ENCODE results near the gene MUC4. TPM values are rescaled to one million over a fixed set of nuclear protein-coding genes. Genes with fewer than 3 reads are reported as not detected.

MUC4 gene
- total RNA-seq, 2 donors from 2014 or later, result 0.35 to 2.3 TPM

DNA sequence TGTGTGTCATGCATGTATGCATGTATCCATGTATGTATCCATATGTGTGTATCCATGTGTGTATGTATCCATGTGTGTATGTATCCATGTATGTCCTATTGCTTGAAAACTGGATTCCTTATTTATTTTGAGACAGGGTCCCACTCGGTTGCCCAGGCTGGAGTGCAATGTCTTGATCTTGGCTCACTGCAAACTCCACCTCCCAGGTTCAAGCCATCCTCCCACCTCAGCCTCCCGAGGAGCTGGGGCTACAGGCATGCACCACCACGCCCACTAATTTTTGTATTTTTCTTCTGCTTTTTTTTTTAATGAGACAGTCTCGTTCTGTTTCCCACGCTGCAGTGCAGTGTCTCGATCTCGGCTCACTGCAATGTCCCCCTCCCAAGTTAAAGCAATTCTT is 56.8 kb downstream of the MUC4 start:
- no peak overlapping the region for H3K9ac ChIP-seq (ENCODE audit: extremely low read depth, low read length, poor library complexity, severe bottlenecking)
- H3K36me3 ChIP-seq (ENCODE audit: control insufficient read depth, insufficient read depth, low read length), result no peaks in the 10 kb centered on the region
- no peak overlapping the region for H3K4me3 Mint-ChIP-seq
- H3K9me3 Mint-ChIP-seq, result no peaks in the 10 kb centered on the region
- WGBS, 2 experiments (ENCODE audit: insufficient coverage in 1 of 2, insufficient read length in 1 of 2), result 92 to 97% methylated on average over 7 of the region's 7 CpGs
- H3K27me3 ChIP-seq (ENCODE audit: control insufficient read depth, insufficient read depth, low read length, poor library complexity, severe bottlenecking), result no peaks in the 10 kb centered on the region
- H3K4me1 Mint-ChIP-seq, result peaks cover 17% of the 10 kb centered on the region
- no peaks in the 10 kb centered on the region for H3K36me3 Mint-ChIP-seq (ENCODE audit: low read depth)
- no peak overlapping the region for H3K27ac Mint-ChIP-seq
- H3K4me1 ChIP-seq (ENCODE audit: control insufficient read depth, insufficient read depth, low read length), result no peaks in the 10 kb centered on the region
- DNase-seq, result no peak
- H3K9me3 ChIP-seq (ENCODE audit: control insufficient read depth, low read length), result no peaks in the 10 kb centered on the region
- no peak overlapping the region for H3K4me3 ChIP-seq (ENCODE audit: low read length)
- TF ChIP-seq, protein P1, sequence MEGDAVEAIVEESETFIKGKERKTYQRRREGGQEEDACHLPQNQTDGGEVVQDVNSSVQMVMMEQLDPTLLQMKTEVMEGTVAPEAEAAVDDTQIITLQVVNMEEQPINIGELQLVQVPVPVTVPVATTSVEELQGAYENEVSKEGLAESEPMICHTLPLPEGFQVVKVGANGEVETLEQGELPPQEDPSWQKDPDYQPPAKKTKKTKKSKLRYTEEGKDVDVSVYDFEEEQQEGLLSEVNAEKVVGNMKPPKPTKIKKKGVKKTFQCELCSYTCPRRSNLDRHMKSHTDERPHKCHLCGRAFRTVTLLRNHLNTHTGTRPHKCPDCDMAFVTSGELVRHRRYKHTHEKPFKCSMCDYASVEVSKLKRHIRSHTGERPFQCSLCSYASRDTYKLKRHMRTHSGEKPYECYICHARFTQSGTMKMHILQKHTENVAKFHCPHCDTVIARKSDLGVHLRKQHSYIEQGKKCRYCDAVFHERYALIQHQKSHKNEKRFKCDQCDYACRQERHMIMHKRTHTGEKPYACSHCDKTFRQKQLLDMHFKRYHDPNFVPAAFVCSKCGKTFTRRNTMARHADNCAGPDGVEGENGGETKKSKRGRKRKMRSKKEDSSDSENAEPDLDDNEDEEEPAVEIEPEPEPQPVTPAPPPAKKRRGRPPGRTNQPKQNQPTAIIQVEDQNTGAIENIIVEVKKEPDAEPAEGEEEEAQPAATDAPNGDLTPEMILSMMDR (conservative IDR thresholded peaks at IDR 0.05), result no peak
- H3K27me3 Mint-ChIP-seq (ENCODE audit: insufficient read depth), result no peaks in the 10 kb centered on the region
- H3K27ac ChIP-seq (ENCODE audit: low read depth, low read length), result no peak overlapping the region

- Histone ChIP-seq H3K27ac (ENCODE audit: low read depth, low read length) (no peak overlapping the region), H3K36me3 (ENCODE audit: control insufficient read depth, insufficient read depth, low read length) (no peaks in the 10 kb centered on the region), H3K9me3 (ENCODE audit: control insufficient read depth, low read length) (no peaks in the 10 kb centered on the region), H3K4me3 (ENCODE audit: low read length) (no peak overlapping the region), H3K4me1 (ENCODE audit: control insufficient read depth, insufficient read depth, low read length) (no peaks in the 10 kb centered on the region), H3K9ac (ENCODE audit: extremely low read depth, low read length, poor library complexity, severe bottlenecking) (no peak overlapping the region), H3K27me3 (ENCODE audit: control insufficient read depth, insufficient read depth, low read length, poor library complexity, severe bottlenecking) (no peaks in the 10 kb centered on the region)
- H3K9me3 Mint-ChIP-seq, result no peaks in the 10 kb centered on the region
- no peak for DNase-seq
- no peaks in the 10 kb centered on the region for H3K27me3 Mint-ChIP-seq (ENCODE audit: insufficient read depth)
- no peak overlapping the region for H3K4me3 Mint-ChIP-seq
- 86 to 92% methylated on average over 11 to 19 of the region's 19 CpGs for WGBS, 2 experiments (ENCODE audit: insufficient coverage in 1 of 2, insufficient read length in 1 of 2)
- no peaks in the 10 kb centered on the region for H3K36me3 Mint-ChIP-seq (ENCODE audit: low read depth)
- TF ChIP-seq, protein P1 (conservative IDR thresholded peaks at IDR 0.05), result no peak
- peaks cover 17% of the 10 kb centered on the region for H3K4me1 Mint-ChIP-seq
- H3K27ac Mint-ChIP-seq, result no peak overlapping the region
These were observed 57.6 kb downstream of the MUC4 start for GRCh38 chr3:195754141-195754540.

- peaks cover 17% of the 10 kb centered on the region for H3K4me1 Mint-ChIP-seq
- peak overlapping the region; percentile 7 for H3K27ac ChIP-seq (ENCODE audit: low read depth, low read length)
- H3K27me3 ChIP-seq (ENCODE audit: control insufficient read depth, insufficient read depth, low read length, poor library complexity, severe bottlenecking), result peaks cover 5% of the 10 kb centered on the region
- H3K36me3 ChIP-seq (ENCODE audit: control insufficient read depth, insufficient read depth, low read length), result no peaks in the 10 kb centered on the region
- 87 to 94% methylated on average over 12 to 14 of the region's 14 CpGs for WGBS, 2 experiments (ENCODE audit: insufficient coverage in 1 of 2, insufficient read length in 1 of 2)
- H3K27me3 Mint-ChIP-seq (ENCODE audit: insufficient read depth), result peaks cover 5% of the 10 kb centered on the region
- H3K9me3 ChIP-seq (ENCODE audit: control insufficient read depth, low read length), result no peaks in the 10 kb centered on the region
- H3K36me3 Mint-ChIP-seq (ENCODE audit: low read depth), result no peaks in the 10 kb centered on the region
- no peak overlapping the region for H3K27ac Mint-ChIP-seq
- no peak overlapping the region for H3K4me3 Mint-ChIP-seq
- TF ChIP-seq, protein P1 (conservative IDR thresholded peaks at IDR 0.05), result no peak
- no peak overlapping the region for H3K9ac ChIP-seq (ENCODE audit: extremely low read depth, low read length, poor library complexity, severe bottlenecking)
- H3K4me3 ChIP-seq (ENCODE audit: low read length), result no peak overlapping the region
- no peaks in the 10 kb centered on the region for H3K9me3 Mint-ChIP-seq
- no peaks in the 10 kb centered on the region for H3K4me1 ChIP-seq (ENCODE audit: control insufficient read depth, insufficient read depth, low read length)
- DNase-seq, result no peak
These were observed 58.1 kb downstream of the MUC4 start for GRCh38 chr3:195753581-195753980.
